Transverse colon (tissue), 4 donors: ENCODE results near the gene MAFF.

Experiments
- POLR2A ChIP-seq: fragments of 450-650 bp; IDR thresholded peaks from one replicate; pipeline ENCODE4 v1.6.1; 2016; ENCODE audit warnings: antibody characterized with exemption, mild to moderate bottlenecking, moderate library complexity
- POLR2AphosphoS5 ChIP-seq, 3 donors: sonication (generic); formaldehyde crosslinking; IDR thresholded peaks; one replicate each; pipeline ENCODE4 v1.6.1; 2016; ENCODE audit warnings: antibody characterized with exemption in 3 of 3
- TF ChIP-seq, protein P1 (sequence below), 5 experiments: fragments of 200-600 bp in 3 of 5; fragments of 450-650 bp in 2 of 5; sonication (generic) in 3 of 5; IDR thresholded peaks; 1 replicate in 2 of 5; 2 replicates in 3 of 5; pipeline ENCODE4 v1.5.1; 2016 to 2017; ENCODE audit warnings: antibody characterized with exemption in 5 of 5, inconsistent platforms in 3 of 5, mild to moderate bottlenecking in 2 of 5, moderate library complexity in 1 of 5

DNA sequence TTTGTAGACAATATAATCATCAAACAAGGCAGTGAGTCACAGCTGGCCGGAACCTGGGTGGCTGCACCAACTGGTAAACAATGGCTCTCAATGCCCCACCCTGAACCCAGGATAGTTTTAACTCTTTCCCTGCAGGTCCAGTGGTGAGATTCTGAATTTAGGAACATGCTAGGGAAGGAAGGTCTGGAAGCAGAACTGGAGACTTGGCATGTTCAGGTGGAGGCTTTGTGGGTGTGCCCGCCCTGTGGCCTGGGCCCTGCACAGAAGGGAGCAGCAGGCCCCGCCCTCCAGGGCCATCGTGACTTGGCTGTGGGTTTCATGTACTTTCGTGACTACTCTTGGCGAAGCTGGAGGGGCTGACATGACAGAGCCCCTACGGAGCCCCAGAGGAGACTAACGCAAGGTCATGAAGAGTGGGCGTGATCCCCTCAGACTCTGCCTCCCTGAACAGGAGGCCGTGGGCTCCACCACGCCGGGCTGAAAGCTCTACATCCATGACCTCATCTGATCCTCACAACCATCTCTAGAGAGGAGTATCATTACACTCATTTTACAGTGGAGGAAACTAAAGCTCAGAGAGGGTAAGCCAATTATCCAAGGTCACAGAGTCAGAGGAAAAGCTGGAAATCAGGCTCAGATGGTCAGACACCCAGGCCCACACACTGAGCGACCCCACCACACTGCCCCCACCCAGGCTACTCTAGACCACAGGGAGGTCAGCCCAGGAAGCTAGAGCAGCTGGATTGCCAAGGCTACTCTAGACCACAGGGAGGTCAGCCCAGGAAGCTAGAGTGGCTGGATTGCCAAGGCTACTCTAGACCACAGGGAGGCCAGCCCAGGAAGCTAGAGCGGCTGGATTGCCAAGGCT lies 27.3 kb downstream of the MAFF start:
- TF ChIP-seq, protein P1, sequence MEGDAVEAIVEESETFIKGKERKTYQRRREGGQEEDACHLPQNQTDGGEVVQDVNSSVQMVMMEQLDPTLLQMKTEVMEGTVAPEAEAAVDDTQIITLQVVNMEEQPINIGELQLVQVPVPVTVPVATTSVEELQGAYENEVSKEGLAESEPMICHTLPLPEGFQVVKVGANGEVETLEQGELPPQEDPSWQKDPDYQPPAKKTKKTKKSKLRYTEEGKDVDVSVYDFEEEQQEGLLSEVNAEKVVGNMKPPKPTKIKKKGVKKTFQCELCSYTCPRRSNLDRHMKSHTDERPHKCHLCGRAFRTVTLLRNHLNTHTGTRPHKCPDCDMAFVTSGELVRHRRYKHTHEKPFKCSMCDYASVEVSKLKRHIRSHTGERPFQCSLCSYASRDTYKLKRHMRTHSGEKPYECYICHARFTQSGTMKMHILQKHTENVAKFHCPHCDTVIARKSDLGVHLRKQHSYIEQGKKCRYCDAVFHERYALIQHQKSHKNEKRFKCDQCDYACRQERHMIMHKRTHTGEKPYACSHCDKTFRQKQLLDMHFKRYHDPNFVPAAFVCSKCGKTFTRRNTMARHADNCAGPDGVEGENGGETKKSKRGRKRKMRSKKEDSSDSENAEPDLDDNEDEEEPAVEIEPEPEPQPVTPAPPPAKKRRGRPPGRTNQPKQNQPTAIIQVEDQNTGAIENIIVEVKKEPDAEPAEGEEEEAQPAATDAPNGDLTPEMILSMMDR (IDR thresholded peaks at IDR 0.05): no peak
- TF ChIP-seq POLR2A: no peak
- TF ChIP-seq POLR2AphosphoS5 (IDR thresholded peaks at IDR 0.05): peak in 2 of 3 donors; percentile 45 to 52
